ENCODE data around the gene RAB19.

The RAB19 gene, protein sequence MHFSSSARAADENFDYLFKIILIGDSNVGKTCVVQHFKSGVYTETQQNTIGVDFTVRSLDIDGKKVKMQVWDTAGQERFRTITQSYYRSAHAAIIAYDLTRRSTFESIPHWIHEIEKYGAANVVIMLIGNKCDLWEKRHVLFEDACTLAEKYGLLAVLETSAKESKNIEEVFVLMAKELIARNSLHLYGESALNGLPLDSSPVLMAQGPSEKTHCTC

DNA sequence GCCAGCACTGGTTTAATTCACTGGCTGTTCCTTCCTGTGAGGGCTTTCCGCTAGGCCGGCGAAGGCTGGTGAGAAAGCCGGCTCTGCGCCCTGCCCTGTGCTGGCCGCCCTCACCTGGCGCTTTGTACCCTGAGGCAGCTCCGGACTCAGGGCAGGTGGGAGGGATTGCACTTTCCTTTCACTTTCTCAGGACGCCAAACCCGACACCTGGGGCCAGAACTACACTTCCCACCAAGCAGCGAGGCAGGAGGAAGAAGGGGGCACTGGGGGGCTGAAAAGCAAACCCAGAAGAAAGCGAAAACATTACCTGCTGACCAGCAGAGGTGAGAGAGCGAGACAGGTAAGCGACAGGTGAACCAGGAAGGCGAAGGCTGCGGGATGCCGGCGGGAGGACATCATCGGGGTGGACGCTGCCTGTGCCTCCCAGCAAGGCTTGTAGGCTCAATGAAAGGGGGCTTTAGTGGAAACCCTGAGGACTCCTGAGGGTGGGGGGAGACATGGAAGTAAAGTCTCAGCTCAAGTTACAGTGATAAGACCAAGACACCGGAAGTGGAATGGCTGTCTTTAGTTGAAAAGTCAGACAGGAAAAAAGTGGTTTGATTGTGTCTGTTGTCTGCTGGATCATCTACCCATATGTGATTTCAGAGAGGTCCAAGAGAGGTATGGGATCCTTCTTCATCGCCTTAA lies at the start of gene RAB19:
Gene RAB19 (plus strand): TSS at position 181 of the 687 bp plus-strand sequence. CDS start 3,589 bp downstream, outside the sequence.
- DNase-seq = no peak

DNA sequence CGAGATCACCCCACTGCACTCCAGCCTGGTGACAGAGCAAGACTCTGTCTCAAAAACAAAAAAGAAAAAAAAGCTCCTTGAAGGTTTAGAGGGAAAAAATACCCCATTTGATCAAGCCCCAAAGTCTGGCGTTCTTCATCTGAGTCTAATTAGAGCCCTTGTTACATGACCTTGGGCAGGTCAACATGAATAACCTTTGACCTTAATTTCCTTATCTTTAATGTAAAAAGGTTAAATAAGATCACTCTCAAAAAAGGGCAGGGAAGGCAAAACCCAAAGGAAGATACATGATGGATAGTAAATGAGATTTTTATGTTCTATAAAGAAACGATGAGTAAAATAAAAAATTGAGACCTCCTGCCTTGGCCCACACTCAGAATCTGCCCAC lies 45.8 kb upstream of the RAB19 start:
- no peak for DNase-seq

DNA sequence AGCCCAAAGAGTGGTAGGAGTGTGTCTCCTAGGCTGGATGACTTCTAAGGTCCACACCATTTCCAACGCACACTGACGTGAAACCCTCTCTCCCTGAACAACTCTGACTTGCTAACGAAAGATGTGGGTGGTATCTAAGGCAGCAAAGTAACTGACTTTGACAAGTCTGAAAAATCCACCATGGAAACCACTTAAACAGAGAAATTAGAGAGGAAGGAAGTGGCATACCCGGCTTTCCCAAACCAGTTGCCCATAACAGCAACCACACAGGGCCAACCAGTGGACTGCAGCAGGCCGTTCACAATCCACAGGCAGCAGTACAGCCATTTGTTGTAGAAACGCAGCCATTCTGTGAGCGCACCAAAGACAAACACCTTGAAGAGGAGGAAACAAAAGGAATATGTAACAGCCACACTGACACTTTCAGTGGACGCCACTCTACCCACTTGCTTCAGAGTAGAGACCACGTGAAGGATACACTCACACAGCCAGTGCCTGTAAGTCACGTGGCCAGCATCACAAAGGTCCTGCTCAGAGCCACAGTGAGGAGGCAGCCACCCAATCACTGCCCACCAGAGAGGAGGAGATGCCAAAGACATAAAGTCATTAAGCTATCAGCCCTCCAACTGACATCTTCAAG lies 45.3 kb upstream of the RAB19 start:
- DNase-seq = peak; percentile 10

DNA sequence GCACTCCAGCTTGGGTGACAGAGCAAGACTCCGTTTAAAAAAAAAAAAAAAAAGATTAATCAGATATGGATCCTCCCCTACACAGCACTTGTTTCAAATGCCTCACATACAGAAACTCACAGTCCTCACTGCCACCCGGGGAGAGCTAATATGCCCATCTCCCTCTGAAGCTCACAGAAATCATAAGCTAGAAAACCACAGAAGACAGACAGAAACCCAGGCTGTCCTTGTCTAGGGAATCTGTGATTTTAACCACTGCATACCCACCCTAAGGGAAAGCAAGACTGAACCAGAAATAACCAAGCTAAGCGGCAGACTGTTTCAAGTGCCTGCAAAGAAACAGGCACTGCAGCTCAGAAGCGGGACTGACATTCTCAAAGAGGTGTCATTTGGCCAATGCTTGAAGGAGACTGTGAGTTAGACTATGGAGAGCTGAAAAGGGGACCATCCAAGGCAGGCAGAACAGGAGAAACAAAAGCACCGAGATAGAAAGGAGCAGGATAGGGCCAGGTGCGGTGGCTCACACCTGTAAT lies 43.1 kb upstream of the RAB19 start:
- DNase-seq = no peak

DNA sequence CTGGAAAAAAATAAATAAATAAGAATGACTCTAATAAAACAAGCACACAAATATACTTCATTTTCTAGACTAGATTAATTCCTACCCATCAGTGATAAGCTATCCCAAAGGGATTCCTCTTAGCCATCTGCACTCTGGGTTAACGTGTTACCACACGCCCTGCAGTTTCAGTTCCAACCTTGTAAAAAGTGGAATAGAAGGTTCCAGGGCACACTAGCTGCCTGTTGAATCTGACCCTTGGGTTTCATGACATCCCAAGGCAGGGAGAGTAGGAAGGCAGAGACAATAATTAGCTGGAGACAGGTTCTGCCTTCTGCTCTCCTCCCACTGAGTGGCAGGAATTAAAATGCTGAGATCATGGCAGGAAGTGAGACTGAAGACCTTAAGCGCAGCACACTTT lies 39.0 kb upstream of the RAB19 start:
- no peak for DNase-seq

DNA sequence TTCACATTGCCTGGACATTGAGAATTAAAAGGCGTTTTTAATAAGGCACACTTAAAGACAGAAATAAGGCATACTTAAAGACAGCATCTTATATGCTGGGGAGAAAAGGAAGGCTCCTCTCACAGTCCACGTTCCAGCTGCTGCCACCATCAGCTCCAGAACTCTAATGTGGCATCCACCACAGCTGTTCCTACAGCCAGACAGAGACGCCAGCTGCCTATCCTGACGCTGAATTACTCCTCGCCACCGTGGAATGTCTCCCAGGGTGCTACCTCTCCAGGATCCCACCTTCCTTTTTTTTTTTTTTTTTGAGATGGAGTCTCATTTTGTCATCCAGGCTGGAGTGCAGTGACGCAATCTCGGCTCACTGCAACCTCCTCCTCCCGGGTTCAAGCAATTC lies 36.3 kb upstream of the RAB19 start:
- DNase-seq = no peak

DNA sequence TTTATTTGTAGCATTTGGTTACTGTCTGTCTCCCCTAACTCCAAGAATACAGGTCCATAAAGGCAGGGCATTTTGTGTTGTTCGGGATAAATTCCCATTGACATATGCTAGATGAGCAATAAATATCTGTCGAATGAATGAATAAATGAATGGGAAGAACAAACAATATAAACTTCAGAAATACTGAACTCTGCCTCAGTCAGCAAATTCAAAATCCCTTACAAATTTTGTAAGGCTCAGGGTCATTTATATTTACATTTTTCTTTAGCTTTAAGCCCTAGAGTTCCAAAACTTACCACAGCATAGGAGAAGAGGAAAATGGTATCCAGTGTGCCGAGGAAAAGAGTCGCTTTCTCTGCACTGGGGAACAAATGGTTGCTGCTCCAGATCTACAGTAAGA lies 34.6 kb upstream of the RAB19 start:
- DNase-seq = no peak

DNA sequence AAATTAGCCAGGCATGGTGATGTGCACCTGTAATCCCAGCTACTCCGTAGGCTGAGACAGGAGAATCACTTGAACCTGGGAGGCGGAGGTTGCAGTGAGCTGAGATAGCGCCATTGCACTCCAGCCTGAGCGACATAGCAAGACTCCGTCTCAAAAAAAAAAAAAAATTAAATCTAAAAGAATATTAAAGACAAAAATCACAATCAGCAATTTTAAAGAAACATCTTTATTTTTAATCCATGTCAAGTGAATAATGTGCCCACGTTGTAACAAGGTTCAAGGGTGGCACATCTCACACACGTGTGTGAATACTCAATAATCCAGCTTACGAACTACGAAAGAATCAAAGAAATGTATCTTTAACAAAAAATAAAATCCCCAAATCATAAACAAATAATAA lies 28.5 kb upstream of the RAB19 start:
- no peak for DNase-seq

DNA sequence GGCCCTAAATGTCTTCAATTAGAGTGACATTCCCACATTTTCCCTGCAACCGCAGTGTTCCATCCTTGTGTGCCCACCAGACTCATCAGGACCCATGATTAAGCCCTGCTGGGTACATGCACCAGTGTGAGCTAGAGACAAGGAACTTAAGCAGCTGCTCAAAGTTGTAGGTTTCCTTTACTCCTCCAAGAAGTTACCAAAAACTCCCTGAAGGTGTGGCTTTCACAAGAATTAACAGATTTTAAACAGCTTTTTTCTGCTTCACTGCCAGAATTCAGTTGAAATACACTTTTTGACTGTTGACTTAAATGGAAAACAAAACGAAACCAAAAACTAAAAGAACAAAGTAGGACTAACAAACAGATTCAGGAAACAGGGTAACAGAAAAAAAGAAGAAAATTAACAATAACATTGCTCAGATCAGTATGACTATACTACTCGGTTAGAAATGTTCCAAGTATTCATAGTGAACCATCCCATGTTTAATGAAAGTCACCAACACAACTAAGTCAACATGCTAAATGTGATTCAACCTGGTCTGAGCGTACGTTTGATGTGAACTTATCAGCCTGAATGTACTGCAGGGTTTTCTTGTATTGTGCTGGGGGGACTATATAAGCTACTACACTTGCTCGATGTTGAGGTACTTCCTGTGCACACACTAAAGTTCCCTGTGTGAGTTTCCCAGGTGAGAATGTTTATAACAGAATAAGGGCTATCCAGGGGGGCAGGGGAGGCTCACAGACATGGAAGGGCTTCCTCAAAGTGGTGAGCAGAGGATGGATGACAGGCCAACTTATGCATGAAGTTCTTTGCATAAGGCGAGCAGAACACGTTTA lies 27.7 kb upstream of the RAB19 start:
- no peak for DNase-seq

DNA sequence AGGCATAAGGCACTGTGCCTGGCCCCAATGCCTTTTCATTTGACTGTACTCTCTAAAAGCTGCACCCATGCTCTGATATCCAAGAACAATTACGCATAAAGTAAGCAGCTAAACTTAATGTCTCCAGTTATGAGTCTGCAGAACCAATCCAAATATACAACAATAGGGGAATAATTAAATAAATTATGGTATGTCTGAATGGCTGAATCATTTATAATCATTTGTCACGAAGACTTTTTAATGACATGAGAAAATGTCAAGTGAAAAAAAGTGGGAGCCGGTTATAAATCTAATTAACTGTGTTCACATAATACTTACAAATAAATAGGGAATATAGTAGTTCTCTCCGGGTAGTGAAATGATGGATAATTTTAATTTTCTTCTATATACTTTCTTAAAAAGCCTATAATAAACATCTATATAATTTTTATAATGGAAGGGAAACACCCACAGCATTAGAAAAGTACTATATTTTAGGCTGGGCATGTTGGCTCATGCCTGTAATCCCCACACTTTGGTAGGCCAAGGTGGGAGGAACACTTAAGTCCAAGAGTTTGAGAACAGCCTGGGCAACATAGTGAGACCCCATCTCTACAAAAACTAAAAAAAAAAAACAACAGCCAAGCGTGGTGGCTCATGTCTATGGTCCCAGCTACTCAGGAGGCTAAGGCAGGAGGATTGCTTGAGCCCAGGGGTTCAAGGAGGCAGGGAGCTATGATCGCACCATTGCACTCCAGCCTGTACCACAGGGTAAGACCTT lies 19.7 kb upstream of the RAB19 start:
- no peak for DNase-seq

DNA sequence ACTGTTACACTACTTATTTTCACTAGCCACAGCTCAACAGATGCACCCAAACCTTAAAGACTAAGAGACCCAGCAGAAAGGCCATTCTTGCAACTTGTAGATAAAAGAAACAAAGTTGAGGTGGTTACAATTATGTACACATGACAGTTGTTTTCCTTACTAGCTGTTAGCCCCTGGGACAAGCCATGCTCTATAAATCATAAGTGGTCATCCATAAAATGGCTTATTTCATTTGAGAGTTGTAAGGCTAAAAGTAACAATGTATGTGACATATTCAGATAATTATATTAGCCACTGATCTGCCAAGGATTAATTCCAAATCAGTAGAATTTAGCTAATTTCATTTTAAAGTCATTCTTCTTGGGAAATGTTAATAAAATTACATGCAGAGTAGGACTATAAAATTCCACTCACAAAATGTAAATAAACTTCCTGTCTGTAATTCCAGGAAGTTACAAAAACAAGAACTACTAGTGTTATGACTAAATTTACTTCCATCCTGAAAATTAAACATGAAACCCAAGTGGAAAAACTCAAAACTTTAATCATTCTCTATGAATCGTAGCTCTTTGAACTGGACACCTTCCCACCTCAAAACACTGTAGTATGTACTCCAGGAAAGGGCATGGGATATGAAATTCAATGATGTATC lies 18.8 kb upstream of the RAB19 start:
- DNase-seq = no peak

DNA sequence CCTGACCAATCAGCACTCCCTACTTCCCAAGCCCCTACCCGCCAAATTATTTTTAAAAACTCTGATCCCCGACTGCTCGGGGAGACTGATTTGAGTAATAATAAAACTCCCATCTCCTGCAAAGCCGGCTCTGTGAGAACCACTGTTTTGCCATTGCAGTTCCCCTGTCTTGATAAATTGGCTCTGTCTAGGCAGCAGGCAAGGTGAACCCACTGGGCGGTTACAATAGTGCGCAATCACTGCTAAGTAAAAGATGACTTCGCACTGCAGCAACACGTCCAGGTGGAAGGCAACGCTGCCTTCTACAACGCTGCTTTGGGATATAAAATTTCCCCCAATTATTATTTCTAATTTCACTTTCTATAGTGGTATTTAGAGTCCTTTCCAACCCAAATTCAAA lies 14.4 kb upstream of the RAB19 start:
- no peak for DNase-seq

DNA sequence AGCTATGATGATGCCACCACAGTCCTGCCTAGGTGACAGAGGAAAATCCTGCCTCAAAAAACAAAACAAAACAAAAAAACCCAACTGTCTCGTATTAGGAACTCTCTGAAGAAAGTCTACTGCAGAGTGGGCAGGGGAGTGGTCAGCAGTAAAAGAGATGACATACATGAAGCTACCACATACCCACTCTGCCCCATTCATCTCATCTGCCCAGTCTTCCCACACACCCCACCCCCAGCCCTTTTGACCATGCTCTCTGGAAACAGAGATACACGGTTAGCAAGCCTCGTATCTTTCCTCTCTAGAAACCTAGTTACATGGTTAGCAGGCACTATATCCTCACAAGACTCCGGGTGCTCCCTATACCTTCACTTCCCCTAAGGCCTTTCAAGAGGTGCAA lies 13.8 kb upstream of the RAB19 start:
- no peak for DNase-seq

DNA sequence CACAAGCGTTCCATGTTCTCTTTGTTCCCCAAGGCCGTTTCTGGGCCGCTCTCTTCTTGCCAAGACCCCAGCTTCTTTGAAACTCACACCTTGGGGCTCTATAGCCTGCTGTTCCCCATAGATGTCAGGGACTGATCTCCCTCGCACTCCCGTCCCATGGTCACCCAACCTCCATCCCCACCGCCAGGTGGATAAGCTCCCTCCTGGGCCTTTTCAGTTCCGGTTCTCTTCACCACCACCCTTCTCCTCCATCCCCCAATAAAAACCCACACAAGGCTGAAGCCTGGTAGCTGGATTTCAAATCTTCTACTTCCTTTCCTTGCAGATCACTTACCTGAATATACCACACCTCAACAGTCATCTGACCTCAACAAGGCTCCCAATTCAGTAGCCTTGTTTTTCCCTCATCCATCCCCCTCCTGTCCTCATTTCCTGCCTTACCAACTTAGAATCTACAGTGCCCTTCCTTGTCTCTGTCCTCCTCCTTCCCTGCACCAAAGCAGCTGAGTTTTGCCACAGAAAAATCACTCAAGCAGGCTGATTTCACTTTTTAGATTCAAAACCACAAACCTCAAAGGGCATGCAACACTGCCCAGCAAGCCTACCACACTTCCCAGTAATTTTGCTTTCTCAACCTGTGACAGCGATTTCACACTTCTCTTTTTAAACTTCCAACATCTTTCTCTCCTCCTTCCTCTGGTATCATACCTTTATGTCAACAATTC lies 13.2 kb upstream of the RAB19 start:
- no peak for DNase-seq

DNA sequence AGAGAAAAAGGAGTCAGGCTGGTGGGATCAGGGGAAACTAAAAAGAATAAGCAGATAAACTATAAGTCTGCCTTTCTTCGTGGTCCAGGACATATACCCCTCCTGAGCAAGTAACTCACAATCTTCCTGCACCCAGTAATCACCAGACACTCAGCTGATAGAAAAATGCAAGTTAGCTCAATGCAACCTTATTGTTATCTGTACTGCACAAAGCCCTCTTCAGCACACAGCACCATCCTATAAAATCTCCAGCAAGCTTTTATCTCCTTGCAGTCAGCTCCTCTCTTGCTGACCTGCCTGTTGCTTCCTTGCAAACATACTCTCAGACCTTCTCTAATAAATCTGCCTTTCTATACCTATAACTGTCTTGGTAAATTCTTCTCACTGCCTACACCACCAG lies 12.2 kb upstream of the RAB19 start:
- DNase-seq = no peak

DNA sequence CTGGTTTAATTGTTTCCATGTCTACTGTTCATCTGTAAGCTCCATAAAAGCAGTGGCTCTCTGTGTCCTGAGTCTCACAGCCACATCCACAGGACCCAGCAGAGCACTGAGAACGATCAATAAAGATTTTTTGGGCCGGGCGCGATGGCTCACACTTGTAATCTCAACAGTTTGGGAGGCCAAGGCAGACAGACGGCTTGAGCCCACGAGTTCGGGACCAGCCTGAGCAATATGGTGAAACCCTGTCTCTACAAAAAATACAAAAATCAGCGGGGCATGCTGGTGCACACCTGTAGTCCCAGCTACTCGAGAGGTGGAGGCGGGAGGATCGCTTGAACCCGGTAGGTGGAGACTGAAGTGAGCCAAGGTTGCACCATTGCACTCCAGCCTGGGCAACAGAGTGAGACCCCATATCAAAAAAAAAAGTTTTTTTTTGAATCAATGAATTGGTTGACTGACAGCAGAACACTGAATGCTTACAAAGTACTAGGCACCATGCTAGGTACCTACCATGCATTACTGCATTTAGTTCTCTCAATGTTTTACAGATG lies 10.0 kb upstream of the RAB19 start:
- DNase-seq = no peak

DNA sequence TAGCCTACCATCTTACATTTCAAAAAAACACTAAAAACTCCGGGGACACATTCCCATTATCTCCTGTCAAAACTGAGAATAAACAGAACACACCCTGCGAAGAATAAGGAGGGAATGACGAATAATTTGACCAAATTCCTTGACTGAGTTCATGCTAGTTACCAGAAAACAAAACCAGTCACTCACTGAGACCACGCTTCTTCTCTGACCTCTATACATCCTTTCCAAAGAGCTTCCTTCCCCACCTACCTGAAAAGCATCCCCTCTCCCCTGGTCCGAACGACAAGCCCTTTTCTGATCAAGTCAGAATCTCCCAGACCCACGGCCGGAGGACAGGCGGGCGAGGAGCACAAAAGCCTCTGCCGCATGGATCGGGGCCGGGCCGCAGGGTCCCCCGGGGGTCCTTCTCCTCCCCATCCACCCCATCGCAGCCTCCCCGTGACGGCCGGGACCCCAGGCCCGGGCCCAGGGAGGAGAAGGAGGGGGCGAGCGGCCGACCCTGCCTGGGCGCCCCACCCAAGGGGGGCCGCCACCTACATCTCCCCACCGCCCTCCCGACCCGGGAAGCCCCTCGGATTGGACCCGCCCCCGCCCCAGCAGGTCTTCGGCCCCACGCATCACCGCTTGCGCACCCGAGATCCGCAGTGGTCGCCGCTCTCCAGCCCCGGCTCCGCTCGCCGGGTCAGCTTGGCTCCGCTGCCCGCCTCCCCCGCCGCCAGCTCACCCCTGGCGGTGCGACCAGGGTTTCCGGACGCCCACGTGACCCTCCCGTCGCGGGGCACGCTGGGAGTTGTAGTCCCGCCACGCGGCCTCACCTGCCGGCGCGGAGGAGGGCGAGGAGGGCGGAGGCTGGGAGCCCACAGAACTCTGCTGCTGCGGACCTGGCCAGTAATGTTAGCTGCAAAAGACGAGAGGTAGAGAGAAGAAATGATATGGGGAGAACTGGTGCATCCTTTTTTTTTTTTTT lies 5.8 kb upstream of the RAB19 start, which contains the start of gene SLC37A3:
Gene SLC37A3 (minus strand): TSS at position 747 of the 967 bp plus-strand sequence. CDS start 16,004 bp downstream, outside the sequence.
- DNase-seq = peak; percentile 85

DNA sequence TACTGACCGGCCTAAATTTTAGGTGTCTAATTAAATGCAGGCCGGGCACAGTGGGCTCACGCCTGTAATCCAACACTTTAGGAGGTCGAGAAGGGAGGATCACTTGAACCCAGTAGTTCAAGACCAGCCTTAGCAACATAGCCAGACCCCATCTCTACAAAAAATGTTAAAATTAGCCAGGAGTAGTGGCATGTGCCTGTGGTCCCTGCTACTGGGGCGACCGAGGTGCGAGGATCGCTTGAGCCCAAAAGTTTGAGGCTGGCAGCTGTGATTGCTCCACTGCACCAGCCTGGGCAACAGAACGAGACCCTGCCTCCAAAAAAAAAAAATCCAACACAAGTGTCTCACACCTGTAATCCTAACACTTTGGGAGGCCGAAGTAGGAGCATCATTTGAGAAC lies 5.0 kb upstream of the RAB19 start:
- no peak for DNase-seq

DNA sequence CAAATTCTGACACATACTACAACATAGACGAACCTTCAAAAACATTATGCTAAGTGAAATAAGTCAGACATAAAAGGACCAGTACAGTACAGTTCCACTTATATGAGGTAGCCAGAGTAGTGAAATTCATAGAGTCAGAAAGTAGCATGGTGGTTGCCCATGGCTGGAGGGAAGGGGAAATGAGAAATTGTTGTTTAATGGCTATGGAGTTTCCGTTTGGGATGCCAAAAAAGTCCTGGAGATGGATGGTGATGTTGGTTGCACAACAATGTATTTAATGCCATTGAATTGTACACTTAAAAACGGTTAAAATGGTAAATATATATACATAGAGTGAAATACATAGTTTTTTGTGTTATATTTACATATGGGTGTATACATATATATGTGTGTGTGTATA lies 3.5 kb upstream of the RAB19 start:
- DNase-seq = no peak

Data from NK-92 treated with Interleukin-12 subunit alpha and Interleukin-12 subunit beta, amount 100 ng/mL, for 24 hours (cell line).